Ishikawa (cell line): Measurements from ENCODE around the gene GDAP2.

ENCODE experiments used
- CEBPB ChIP-seq: IDR thresholded peaks from 2 replicates; pipeline ENCODE4 v1.6.1; 2012
- CREB1 ChIP-seq: IDR thresholded peaks from 2 replicates; pipeline ENCODE4 v1.6.1; 2012; ENCODE audit warnings: low read depth
- EGR1 ChIP-seq: IDR thresholded peaks from 2 replicates; pipeline ENCODE4 v1.6.1; 2012
- EP300 ChIP-seq: IDR thresholded peaks from 2 replicates; pipeline ENCODE4 v1.6.1; 2012; ENCODE audit warnings: borderline replicate concordance
- FOXM1 ChIP-seq: IDR thresholded peaks from 2 replicates; pipeline ENCODE4 v1.6.1; 2012; ENCODE audit warnings: low read depth, borderline replicate concordance
- MAX ChIP-seq: IDR thresholded peaks from 2 replicates; pipeline ENCODE4 v1.6.1; 2012
- NFIC ChIP-seq: IDR thresholded peaks from 2 replicates; pipeline ENCODE4 v1.6.1; 2012
- RAD21 ChIP-seq: IDR thresholded peaks from 2 replicates; pipeline ENCODE4 v1.6.1; 2012; ENCODE audit warnings: low read depth
- TAF1 ChIP-seq: IDR thresholded peaks from 2 replicates; pipeline ENCODE4 v1.6.1; 2012; ENCODE audit warnings: low read depth, mild to moderate bottlenecking
- TCF12 ChIP-seq: IDR thresholded peaks from 2 replicates; pipeline ENCODE4 v1.6.1; 2012; ENCODE audit warnings: low read depth
- TEAD4 ChIP-seq: IDR thresholded peaks from 2 replicates; pipeline ENCODE4 v1.6.1; 2012
- USF1 ChIP-seq: IDR thresholded peaks from 2 replicates; pipeline ENCODE4 v1.6.1; 2012
- YY1 ChIP-seq: IDR thresholded peaks from 2 replicates; pipeline ENCODE4 v1.6.1; 2012; ENCODE audit warnings: low read depth
- ZBTB7A ChIP-seq: IDR thresholded peaks from 2 replicates; pipeline ENCODE4 v1.6.1; 2012; ENCODE audit warnings: low read depth
- TF ChIP-seq, protein P1 (sequence below): IDR thresholded peaks from 2 replicates; pipeline ENCODE4 v1.6.1; 2012; ENCODE audit warnings: low read depth, mild to moderate bottlenecking

GDAP2 gene

GRCh38 chr1:117815926-117816325 lies 113.5 kb downstream of the GDAP2 start:
- TF ChIP-seq CEBPB: no peak

DNA sequence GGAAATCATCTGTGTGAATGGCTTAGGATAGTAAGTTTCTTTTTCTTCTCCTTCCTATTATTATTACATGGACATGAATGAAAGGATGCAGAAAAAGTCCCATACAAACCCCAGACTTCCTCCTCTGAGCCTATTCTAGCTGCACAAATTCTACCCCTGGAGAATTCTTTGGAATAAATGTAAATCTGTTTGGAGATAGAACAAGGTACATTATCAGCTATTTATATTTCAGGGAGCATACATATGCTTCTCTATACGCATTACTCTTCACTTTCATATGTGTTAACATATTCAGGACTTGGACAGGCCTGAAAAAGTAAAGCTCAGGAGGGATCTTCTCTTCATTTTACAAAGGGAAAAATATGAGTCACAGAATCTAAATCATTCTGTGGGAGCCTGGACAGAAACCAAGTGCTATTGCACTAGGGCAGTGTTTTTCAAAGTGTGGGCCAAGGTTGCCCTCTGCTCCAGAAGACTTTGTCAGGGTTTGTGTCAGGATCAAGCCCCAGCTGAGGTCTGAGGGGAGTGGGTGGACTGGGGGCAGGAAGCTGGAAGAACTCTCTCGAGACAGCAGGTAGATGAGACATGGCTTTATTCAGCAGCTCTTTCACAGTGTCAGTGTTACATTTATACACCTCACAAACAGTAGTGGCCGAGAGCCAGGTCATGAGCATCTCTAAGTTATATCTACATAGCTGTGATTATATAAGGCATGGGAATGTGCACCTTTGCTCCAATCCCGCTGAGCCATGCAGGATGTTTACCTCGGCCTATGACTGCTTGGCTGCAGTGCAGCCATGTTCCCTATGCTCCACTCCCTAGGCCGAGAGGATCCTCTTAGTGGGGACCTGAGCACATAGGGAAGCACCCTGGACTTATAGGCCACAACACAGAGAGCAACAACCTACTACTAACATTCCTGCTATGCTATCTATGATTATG lies 114.3 kb downstream of the GDAP2 start:
- no peak for TF ChIP-seq RAD21
- no peak for TF ChIP-seq TCF12
- no peak for TF ChIP-seq FOXM1
- no peak for TF ChIP-seq YY1
- no peak for TF ChIP-seq CREB1
- no peak for TF ChIP-seq NFIC
- TF ChIP-seq EP300: no peak
- TF ChIP-seq MAX: no peak
- TF ChIP-seq USF1: no peak
- no peak for TF ChIP-seq EGR1
- TF ChIP-seq CEBPB: no peak
- TF ChIP-seq ZBTB7A: no peak
- no peak for TF ChIP-seq TEAD4
- TF ChIP-seq, protein P1, sequence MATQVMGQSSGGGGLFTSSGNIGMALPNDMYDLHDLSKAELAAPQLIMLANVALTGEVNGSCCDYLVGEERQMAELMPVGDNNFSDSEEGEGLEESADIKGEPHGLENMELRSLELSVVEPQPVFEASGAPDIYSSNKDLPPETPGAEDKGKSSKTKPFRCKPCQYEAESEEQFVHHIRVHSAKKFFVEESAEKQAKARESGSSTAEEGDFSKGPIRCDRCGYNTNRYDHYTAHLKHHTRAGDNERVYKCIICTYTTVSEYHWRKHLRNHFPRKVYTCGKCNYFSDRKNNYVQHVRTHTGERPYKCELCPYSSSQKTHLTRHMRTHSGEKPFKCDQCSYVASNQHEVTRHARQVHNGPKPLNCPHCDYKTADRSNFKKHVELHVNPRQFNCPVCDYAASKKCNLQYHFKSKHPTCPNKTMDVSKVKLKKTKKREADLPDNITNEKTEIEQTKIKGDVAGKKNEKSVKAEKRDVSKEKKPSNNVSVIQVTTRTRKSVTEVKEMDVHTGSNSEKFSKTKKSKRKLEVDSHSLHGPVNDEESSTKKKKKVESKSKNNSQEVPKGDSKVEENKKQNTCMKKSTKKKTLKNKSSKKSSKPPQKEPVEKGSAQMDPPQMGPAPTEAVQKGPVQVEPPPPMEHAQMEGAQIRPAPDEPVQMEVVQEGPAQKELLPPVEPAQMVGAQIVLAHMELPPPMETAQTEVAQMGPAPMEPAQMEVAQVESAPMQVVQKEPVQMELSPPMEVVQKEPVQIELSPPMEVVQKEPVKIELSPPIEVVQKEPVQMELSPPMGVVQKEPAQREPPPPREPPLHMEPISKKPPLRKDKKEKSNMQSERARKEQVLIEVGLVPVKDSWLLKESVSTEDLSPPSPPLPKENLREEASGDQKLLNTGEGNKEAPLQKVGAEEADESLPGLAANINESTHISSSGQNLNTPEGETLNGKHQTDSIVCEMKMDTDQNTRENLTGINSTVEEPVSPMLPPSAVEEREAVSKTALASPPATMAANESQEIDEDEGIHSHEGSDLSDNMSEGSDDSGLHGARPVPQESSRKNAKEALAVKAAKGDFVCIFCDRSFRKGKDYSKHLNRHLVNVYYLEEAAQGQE: no peak
- no peak for TF ChIP-seq TAF1
